ENCODE results near the gene SLC25A6.
"Not testable (repeated sequence)": the region's sequence is repeated elsewhere in the genome, so short reads cannot be mapped to it uniquely, and the experiment has no call there.

Gene SLC25A6

DNA sequence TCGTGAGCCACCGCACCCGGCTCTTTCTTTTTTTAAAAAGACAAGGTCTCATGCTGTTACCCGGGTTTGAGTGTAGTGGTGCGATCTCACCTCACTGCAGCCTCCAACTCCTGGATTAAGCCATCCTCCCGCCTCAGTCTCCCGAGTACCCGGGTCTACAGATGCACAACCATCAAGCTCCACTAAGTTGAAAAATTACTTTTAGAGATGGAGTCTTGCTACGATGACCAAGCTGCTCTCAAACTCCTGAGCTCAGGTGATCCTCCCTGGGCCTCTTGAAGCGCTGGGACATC is 2.0 kb downstream of the SLC25A6 start:
- DNase-seq (ENCODE audit: low spot score) = no peak

DNA sequence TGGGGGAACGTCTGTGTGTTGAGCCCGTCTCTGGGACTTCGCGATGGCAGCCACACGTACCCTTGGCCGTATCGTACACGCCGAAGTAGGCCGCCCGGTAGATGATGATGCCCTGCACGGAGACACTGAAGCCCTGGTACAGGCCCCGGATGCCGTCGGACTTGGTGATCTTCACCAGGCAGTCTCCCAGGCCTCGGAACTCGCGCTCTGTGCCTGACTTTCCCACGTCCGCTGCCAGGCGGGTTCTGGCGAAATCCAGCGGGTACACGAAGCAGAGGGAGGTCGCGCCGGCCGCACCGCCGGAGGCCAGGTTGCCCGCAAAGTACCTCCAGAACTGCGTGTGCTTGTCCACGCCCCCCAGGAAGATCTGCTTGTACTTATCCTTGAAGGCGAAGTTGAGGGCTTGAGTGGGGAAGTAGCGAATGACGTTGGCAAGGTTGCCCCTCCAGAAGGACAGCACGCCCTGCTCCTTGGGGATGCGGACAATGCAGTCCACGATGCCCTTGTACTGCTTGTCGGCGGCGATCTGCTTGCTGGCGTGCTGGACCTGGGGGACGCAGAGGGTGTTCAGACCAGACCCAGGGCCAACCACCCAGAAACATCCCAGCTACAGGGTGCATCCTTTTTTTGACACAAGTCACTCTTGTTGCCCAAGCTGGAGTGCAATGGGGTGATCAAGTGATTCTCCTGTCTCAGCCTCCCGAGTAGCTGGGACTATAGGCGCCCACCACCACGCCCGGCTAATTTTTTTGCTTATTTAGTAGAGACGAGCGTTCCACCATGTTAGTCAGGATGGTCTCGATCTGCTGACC is 2.5 kb downstream of the SLC25A6 start:
- no peak for DNase-seq (ENCODE audit: low spot score)

DNA sequence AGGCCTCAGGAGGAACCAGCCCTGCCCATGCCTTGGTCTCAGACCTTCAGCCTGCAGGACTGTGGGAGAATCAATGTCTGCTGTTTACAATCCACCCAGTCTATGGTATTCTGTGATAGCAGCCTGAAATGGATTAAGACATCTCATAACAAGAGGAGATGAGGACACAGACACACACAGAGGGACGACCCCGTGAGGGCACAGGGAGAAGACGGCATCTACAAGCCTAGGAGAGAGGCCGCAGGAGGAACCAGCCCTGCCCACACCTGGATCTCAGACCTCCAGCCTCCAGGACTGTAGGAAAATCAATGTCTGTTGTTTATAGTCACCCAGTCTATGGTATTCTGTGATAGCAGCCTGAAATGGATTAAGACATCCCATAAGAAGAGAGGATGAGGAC is 3.3 kb downstream of the SLC25A6 start:
- DNase-seq (ENCODE audit: low spot score) = no peak

DNA sequence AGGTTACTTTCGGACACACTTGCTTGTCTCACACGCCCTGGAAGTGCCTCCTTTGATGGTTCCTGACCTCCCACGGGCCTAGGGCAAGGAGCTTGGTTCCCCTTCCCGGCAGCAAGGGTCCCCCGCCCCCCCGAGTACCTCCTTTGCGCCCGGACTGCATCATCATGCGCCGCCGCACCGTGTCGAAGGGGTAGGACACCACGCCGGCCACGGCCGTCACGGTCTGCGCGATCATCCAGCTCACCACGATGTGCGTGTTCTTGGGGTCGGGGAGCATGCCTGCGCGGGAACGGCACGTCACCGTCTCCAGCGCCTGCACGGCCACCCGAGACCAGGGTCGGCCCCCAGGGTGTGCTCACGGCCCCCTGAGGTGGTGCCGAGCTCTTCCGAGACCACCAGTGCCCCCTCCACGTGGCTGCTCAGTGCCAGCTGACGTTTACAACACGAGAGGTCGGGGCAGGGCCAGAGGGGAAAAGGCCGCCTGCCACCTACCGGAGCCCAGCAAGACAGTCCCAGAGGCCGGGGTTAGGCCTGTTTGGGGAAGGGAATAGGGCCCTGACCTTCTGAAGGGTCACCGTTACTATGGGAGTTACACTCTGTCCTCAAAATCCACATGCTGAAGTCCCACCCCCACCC is 4.7 kb downstream of the SLC25A6 start:
- DNase-seq (ENCODE audit: low spot score) = no peak

DNA sequence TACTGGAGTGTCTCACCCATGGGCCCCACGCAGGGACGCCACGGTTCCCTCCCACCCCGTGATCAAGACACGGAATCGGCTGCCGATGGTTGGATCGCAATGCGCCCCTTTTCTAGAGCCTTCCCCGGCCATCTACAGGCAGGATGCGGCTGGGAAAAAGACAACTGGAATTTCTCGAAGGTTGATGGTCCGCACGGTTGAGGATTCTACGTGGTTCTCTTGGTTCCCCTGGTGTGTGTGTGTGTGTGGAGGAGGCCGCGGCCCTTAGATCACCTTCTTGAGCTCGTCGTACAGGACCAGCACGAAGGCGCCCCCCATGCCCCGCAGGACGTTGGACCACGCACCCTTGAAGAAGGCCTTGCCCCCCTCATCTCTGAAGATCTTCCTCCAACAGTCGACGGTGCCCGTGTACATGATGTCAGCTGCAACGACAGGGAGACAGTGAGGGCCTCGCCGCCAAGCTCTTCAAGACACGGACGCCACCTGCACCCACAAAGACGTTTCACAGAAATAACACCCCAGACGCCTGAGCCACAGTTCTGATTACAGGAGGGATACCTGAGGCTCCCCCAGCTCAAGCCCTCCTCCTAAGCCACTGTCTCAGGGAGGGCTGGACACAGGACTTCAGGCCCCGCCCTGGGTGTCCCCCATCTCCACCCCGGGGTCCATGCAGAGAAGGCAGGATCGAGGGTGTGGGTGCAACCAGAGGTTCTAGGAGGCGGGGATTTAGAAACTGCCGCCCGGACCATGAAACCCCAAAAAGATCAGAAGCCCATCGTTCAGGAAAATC is 5.4 kb downstream of the SLC25A6 start:
- DNase-seq (ENCODE audit: low spot score) = no peak

DNA sequence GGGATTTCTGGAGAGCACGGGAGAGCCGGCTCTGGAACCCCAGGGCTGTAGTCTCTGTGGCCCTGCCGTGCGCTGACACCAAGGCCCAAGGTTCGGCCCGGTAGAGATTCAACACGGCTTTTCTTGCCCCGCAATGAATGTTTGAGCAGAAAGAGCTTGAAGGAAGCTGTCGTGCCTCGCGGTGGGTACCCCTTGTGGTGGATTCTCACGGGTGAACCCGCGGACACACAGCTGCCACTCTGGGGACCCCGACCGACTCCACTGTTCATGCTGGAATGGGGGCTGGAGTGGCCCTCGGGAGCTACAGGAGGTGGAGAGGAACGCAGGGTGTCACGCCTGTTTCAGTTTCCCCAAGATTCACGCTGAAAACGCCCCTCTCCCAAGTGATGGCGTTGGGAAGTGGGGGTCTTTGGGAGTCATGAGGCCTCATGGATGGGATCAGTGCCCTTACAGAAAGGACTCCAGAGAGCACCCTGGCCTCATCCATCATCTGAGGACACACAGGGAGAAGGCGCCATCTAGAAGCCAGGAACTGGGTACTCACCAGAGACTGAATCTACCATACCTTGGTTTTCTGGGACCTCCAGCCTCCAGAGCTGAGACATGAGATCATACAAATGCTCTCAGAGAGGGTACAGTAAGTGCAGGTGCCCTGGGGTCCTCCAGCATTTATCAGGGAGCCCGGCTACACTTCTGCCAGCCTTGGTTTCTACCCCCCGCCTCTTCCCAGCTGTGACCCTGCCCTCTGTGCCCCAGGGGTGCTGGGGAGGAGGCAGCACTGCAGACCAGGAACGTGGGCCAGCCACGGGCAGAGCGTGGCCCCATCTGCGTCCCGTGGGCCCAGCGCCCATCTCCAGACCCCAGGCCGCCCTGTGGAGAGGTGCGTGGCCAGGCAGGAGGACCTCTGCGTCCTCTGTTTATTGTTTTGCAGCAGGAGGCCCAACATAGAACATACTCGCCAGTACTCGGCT is 6.4 kb downstream of the SLC25A6 start:
- DNase-seq (ENCODE audit: low spot score) = no peak

DNA sequence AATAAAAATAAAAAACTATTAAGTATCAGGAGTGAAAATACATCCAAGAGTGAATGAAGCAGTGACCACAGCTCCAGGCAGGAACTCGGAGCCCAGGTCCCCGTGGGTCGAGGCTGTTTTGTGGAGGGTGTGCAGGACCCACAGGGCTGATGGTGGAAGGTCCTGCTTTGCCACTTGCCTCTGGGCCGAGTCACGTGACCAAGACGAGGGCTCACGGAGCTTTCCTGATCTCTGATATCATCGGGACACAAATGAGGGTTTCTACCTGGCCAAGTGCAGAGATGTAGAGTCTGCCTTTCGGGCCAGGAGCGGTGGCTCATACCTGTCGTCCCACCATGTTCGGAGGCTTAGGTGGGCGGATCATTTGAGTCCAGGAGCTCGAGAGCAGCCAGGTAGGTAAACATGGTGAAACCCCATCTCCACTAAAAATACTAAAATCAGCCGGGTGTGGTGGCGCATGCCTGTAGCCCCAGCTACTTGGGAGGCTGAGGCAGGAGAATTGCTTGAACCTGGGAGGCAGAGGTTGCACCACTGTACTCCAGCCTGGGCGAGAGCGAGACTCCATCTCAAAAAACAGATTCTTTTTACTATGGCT is 7.2 kb downstream of the SLC25A6 start:
- DNase-seq (ENCODE audit: low spot score) = no peak

DNA sequence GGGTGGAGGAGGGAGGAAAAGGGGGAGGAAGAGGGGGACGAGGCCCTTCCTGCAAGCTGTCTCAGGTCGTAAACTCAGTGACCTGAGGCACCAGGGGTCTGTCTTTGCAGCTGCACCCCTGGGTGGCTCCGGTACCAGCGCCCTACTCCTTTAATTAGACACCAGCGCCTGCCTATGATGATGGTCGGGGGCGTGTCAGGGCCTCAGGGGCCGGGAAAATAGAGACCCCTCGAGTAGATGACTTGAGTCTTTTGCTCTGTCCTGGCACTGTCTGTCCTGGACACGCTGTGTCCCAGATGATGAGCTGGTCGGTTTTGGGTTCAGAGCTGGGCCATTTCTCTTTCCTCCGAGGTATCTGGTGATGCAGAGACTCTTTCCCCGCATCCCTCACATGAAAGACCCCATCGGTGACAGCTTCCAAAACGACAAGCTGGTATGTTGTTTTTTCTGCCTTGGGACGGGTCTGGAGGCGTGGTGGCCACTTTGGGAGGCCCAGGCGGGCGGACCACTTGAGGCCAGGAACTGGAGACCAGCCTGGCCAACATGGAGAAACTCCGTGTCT is 11.2 kb downstream of the SLC25A6 start:
- no peak for DNase-seq (ENCODE audit: low spot score)

DNA sequence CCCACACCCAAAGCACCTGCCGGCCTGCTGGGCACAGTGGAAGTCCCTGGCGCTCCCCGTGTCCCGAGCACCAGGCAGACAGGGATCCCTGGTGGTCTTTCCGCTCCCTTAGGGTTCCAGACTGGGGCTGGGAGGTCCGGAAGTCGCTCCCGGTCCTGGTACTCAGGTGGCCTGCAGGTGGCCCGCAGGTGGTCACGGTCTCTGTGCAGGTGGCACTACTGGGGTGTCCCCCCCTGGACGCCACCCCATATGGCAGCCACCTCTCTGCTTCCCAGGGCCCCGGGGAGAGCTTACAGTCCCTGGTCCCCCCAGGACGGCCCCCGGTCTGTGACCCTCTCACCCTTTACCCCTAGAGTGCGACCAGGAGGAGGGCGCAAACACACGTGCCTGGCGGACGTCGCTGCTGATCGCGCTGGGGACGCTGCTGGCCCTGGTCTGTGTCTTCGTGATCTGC is 13.6 kb downstream of the SLC25A6 start:
- no peak for DNase-seq (ENCODE audit: low spot score)

DNA sequence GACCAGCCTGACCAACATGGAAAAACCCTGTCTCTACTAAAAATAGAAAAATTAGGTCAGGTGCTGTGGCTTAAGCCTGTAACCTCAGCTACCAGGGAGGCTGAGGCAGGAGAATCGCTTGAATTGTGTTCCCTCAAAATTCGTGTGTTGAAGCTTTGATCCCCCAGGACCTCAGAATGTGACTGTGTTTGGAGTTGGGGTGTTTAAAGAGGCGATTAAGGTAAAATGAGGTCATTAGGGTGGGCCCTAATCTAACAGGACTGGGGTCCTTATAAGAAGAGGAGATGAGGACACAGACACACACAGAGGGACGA is 23.6 kb downstream of the SLC25A6 start:
- no peak for DNase-seq (ENCODE audit: low spot score)

DNA sequence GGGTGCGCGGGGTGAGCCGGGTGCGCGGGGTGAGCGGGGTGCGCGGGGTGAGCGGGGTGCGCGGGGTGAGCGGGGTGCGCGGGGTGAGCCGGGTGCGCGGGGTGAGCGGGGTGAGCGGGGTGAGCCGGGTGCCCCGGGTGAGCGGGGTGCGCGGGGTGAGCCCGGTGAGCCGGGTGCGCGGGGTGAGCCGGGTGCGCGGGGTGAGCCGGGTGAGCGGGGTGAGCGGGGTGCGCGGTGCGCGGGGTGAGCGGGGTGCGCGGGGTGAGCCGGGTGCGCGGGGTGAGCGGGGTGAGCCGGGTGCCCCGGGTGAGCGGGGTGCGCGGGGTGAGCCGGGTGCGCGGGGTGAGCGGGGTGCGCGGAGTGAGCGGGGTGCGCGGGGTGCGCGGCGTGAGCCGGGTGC is 25.6 kb downstream of the SLC25A6 start:
- not testable (repeated sequence) for DNase-seq (ENCODE audit: low spot score)

DNA sequence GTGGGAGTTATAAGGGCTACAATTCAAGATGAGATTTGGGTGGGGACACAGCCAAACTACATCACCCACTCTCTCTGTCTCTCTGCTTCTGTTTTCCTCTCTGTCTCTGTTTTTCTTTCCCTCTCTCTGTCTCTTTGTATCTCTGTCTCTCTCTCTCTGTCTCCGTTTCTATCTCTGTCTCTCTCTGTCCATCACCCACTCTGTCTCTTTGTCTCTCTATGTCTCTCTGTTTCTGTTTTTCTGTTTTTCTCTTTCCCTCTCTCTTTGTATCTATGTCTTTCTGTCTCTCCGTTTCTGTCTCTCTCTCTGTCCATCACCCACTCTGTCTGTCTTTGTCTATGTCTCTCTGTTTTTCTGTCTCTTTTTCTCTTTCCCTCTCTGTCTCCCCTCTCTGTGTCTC is 30.0 kb downstream of the SLC25A6 start:
- no peak for DNase-seq (ENCODE audit: low spot score)

DNA sequence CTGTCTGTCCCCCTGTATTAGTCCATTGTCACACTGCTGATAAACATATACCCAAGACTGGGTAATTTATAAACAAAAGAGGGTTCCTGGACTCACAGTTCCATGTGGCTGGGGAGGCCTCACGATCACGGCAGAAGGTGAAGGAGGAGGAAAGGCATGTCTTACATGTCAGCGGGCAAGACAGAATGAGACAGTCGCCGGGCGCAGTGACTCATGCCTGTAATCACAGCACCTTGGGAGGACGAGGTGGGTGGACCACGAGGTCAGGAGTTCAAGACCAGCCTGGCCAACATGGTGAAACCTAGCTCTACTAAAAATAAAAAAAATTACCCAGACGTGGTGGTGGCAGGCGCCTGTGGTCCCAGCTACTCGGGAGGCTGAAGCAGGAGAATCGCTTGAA is 30.6 kb downstream of the SLC25A6 start:
- no peak for DNase-seq (ENCODE audit: low spot score)

DNA sequence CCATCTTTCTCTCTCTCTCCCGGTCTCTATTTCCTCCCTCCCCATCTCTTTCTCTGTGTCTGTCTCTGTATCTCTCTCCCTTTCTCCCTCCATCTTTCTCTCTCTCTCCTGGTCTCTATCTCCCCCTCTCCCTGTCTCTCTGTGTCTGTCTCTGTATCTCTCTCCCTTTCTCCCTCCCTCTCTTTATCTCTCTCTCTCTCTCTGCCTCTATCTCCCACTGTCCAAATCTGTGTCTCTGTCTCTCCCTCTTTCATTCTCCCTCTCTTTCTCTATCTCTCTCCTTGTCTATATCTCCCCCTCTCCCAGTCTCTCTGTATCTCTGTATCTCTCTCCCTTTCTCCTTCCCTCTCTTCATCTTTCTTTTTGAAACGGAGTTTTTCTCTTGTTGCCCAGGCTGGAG is 31.7 kb downstream of the SLC25A6 start:
- no peak for DNase-seq (ENCODE audit: low spot score)

DNA sequence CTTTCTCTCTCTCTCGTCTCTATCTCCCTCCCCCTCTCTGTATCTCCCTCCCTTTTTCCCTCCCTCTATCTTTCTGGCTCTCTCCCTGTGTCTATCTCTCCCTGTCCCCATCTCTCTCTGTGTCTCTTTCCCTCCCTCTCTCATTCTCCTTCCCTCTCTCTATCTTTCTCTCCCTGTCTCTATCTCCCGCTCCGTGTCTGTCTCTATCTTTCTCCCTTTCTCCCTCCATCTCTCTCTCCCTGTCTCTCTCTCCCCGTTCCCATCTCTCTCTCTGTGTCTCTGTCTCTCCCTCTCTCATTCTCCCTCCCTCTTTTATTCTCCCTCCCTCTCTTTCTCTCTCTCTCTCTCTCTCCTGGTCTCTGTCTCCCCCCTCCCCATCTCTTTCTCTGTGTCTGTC is 32.4 kb downstream of the SLC25A6 start:
- no peak for DNase-seq (ENCODE audit: low spot score)

DNA sequence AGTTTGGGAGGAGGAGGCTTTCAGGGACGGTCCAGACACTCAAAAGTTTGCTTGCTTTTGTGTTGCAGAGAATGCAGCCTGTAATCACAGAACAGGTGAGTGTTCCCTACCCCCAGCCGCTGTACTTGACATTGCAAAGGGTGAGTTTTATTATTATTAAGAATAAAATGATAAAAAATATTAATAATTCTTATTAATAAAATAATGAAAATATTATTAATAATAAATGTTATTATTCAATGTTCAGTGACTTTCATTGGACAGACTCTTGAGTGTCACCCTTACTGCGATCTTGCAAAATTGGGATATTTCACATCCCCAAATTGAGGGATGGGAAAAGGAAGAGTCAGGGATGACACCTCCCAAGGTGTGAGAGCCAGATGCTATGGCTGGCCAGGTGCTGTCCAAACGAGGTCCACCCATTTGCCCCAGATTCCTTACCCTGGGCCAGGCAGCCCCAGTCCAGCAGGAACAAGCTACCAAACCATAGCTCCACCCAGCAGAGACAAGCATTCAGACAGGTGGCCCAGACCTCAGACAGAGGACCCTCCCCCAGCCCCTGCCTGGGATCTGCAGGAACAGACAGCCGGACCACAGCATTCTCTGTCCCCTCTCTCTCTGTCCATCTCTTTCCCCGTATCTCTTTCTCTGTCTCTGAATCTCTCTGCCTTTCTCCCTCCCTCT is 33.0 kb downstream of the SLC25A6 start:
- DNase-seq (ENCODE audit: low spot score) = no peak

DNA sequence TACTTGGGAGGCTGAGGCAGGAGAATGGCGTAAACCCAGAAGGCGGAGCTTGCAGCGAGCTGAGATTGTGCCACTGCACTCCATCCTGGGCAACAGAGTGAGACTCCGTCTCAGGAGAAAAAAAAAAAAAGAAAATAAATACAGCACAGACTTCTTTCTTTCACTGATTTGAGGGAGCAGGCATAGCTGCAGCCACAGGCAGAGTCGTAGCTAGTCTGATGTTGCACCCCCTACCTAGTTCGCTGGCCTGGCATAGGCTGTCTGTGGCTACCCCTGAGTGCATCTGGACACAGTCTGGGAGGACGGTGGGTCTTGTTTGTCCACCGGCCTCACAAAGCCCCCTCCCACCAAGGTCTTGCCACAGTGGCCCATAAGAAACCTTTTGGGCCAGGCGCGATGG is 33.9 kb downstream of the SLC25A6 start:
- DNase-seq (ENCODE audit: low spot score) = no peak

DNA sequence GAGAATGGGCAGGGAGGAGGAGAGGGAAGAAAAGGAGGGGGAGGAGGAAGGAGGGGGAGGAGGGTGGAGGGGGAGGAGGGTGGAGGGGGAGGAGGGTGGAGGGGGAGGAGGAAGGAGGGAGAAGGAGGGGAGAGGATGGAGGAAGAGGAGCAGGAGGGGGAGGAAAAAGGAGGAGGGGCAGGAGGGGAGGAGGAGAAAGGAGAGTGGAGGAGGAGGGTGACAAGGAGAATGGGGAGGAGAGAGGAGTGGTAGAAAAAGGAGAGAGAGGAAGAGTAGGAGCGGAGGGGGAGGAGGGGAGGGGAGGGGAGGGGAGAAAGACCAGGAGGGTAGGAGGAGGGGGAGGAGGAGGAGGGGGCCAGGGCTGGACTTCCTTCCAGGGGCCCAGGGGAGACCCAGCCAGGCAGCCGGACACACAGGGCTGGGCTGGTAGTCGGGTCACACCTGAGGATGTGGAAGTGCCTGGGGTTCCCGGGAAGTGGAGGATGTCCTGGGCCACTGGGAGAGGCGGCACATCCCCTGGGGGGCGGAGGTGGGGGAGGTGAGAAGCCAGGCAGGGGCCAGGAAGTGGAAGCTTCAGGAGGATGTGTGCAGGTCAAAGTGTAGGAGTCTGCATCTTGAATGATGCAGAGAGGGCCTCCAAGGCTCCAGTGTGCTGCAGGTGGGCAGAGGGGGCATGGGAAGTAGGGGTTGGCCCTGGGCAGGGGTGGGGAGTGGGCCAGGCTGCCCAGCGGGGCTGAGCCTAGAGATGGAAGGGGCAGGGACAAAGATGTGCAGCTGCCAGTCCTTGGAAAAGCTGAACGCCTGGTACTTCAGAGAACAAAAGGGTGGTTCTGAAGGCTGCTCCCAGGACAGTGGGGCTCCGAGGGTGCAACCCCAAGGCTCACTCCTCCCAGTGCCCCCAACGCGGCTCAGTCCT is 36.5 kb downstream of the SLC25A6 start:
- DNase-seq (ENCODE audit: low spot score) = no peak

Measured in putamen (tissue), 1 donor.